H54 (cell line): ENCODE data around the gene RGL1.
"Not testable (repeated sequence)": the region's sequence is repeated elsewhere in the genome, so short reads cannot be mapped to it uniquely, and the experiment has no call there.

Source experiments
- DNase-seq: peaks from one replicate; pipeline ENCODE4 v3.0.0; 2011; ENCODE audit warnings: low spot score, mixed read lengths; ENCODE audit not compliant: insufficient read length
- FAIRE-seq: peaks from 3 replicates; lab custom pipeline; 2011; peaks lifted over from hg19 to GRCh38; lab: Jason Lieb, UNC
- POLR2A ChIP-seq: IDR thresholded peaks from 2 replicates; pipeline ENCODE4 v1.6.1; 2011; ENCODE audit warnings: low read depth, mild to moderate bottlenecking, low read length

The RGL1 gene

GRCh38 chr1:183778045-183778444 lies 26.9 kb upstream of the RGL1 start:
- DNase-seq: no peak

GRCh38 chr1:183778568-183779433 lies 26.1 kb upstream of the RGL1 start:
- FAIRE-seq (no peak), DNase-seq (no peak)
- no peak for TF ChIP-seq POLR2A

More at GRCh38 chr1:183778045-183778444, 26.9 kb upstream of the RGL1 start:
- FAIRE-seq: no peak
- no peak for TF ChIP-seq POLR2A

GRCh38 chr1:183780159-183780558 lies 24.8 kb upstream of the RGL1 start:
- DNase-seq: no peak

GRCh38 chr1:183780757-183781156 lies 24.2 kb upstream of the RGL1 start:
- no peak for FAIRE-seq
- DNase-seq: no peak
- no peak for TF ChIP-seq POLR2A

More at GRCh38 chr1:183780159-183780558, 24.8 kb upstream of the RGL1 start:
- TF ChIP-seq POLR2A: no peak
- no peak for FAIRE-seq

- no peak for TF ChIP-seq POLR2A
- no peak for DNase-seq
These were observed 21.6 kb upstream of the RGL1 start for GRCh38 chr1:183783342-183783741.

GRCh38 chr1:183783767-183784637 lies 20.9 kb upstream of the RGL1 start:
- TF ChIP-seq POLR2A: no peak
- DNase-seq (peak; percentile 16), FAIRE-seq (no peak)

More at GRCh38 chr1:183783342-183783741, 21.6 kb upstream of the RGL1 start:
- FAIRE-seq: no peak

- FAIRE-seq: not testable (repeated sequence)
These were observed 19.0 kb upstream of the RGL1 start for GRCh38 chr1:183785921-183786320.

GRCh38 chr1:183787704-183788103 lies 17.2 kb upstream of the RGL1 start:
- no peak for TF ChIP-seq POLR2A
- DNase-seq (no peak), FAIRE-seq (no peak)

More at GRCh38 chr1:183785921-183786320, 19.0 kb upstream of the RGL1 start:
- not testable (repeated sequence) for DNase-seq

GRCh38 chr1:183791319-183791718 lies 13.6 kb upstream of the RGL1 start:
- no peak for TF ChIP-seq POLR2A
- FAIRE-seq (no peak), DNase-seq (no peak)

GRCh38 chr1:183792300-183792699 lies 12.6 kb upstream of the RGL1 start:
- FAIRE-seq: no peak
- TF ChIP-seq POLR2A: no peak

GRCh38 chr1:183794088-183794487 lies 10.8 kb upstream of the RGL1 start:
- no peak for FAIRE-seq
- DNase-seq: no peak
- TF ChIP-seq POLR2A: no peak

More at GRCh38 chr1:183792300-183792699, 12.6 kb upstream of the RGL1 start:
- DNase-seq: no peak

GRCh38 chr1:183800449-183800848 lies 4.5 kb upstream of the RGL1 start:
- TF ChIP-seq POLR2A: no peak
- no peak for FAIRE-seq
- DNase-seq: no peak

- FAIRE-seq (no peak), DNase-seq (no peak)
- TF ChIP-seq POLR2A: no peak
These were observed 3.3 kb upstream of the RGL1 start for GRCh38 chr1:183801649-183802048.

GRCh38 chr1:183804387-183804786 lies 533 bp upstream of the RGL1 start:
- no peak for DNase-seq
- FAIRE-seq: no peak
- no peak for TF ChIP-seq POLR2A
